Activated CD8-positive, alpha-beta memory T cell treated with anti-CD3 and anti-CD28 coated beads, Interleukin-2, amount 50 U/mL, for 1 hour (primary cell): ENCODE measurements around the gene HRH3.

ENCODE experiments used
- DNase-seq: peaks from one replicate; pipeline ENCODE4 v3.0.0-alpha.2; 2020; ENCODE audit errors: extremely low read depth

Gene HRH3

DNA sequence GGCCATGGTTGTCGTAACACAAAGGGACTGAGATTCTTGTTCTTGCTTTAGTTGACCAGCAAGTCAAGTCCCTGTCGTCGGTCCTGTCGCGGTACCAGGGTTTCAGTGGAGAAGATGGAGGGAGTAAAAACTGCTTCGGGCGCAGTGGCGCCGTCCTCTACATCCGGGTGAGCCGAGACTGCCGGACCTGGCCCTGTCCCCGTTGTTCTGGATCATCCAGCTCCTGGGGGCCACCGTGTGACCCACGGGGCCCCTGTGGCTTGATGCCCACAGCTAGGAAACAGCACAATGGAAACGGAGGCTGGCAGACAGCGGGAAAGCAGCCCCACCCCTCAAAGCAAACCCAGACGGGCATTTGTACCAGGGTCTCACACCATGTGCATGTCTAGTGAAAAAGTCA, 22.3 kb downstream of the HRH3 start:
- no peak for DNase-seq

GRCh38 chr20:62197311-62197710, 22.8 kb downstream of the HRH3 start:
- no peak for DNase-seq

GRCh38 chr20:62196286-62196685, 23.8 kb downstream of the HRH3 start:
- no peak for DNase-seq

- DNase-seq = no peak
Observed at GRCh38 chr20:62195736-62196135, 24.3 kb downstream of the HRH3 start.

GRCh38 chr20:62195075-62195405, 25.0 kb downstream of the HRH3 start:
- DNase-seq = no peak

DNA sequence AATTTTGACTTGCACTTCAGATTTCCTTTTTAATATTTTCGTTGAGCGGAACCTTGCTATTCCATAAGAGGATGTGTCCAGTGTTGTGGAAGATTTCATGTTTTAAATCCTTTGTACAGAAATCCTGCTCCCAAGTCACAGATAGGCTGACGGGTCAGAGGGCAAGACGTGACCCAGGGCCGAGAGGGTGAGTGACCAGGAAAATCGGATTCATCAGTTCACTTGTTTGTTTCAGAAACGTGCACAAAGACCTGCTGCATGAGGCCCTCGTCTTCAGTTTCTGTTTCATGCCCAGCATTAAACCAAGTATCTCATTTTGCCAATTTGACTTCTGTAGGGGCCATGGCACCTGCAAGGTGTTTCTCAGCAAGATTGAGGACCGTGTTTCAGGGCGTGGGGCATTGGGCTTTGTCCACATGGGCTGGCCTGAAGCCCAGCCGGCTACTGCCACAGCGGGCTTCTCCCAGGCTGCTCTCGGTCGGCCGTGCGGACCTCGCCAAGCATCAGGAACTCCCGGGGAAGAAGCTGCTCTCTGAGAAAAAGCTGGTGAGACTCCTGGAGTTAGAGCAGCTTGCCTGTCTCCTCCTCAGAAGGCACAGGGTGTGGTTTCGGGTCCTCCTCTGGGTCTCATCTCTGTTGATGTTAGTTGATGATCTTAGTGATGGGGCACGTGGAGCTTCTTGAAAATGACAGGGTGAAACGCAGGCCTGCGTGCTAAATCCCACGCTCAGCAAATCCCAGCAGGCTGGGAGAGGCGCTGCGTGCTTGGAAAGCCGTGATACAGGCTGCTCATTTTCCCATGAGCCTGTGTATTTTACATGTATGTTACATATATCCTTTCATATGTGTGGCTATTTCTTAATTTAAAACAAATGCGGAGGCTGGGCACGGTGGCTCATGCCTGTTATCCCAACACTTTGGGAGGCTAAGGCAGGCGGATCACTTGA, 26.7 kb downstream of the HRH3 start:
- no peak for DNase-seq

DNA sequence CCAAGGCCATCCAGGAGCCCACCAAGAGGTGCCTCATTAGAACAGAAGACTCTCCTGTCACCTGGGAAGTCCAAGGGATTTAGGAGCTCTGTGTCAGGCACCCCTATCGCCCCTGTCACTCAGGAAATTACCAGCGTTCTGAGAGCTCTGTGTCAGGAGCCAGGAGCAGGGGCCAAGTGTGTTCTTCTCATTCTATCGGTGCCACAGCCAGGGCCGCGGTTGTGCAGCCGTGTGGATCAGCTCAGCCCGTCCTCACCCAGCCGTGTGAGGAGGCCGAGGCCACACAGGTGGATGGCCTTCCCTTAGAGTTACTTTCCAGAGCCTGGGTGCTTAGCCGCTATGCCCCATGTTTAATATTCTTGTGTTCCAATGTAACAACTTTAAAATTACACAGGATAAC, 27.4 kb downstream of the HRH3 start:
- no peak for DNase-seq

GRCh38 chr20:62191781-62192559, 28.1 kb downstream of the HRH3 start:
- DNase-seq = no peak

GRCh38 chr20:62190639-62191411, 29.3 kb downstream of the HRH3 start:
- no peak for DNase-seq

DNA sequence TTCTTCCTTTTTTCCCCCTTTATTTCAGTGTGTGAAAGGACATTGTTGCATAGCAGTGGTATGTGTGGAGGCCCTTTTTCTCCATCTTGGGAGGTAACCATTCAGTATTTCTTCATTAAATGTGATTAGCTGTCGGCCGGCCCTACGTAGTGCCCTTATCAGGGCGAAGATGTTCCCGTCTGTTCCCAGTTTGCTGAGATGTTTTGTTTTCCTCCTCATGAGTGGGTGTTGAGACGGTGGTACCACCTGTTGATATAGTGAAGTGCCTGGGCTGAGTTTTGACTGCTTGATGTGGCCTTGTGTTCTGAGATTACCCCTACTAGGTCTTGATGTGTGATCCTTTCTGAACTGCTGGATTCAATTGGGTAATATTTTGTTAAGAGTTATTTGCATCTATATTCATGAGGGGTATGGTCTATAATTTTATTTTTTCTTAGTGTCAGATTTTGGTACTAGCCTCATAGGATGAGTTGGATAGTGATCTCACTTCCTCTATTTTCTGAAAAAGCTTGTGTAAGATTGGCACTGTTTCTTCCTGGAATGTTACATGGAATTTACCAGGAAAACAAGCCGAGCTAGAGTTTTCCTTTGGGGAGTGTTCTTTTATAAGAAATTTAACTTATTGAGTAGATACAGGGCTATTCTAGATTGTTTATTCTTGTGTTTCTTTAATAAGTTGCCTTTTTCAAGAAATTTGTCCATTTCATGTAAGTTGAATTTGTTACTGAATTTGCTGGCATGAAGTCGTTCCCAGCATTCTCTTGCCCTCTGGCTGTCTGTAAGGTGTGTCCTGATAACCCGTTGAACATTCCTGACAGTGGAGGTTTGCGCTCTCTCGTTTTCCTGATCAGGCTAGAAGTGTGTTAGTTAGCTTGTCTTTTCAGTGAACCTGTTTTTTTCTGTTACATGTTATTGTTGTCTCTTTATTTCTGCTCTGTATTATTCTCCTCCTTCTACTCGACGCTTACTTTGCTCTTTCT, 32.9 kb downstream of the HRH3 start:
- no peak for DNase-seq

- DNase-seq = no peak
Observed at GRCh38 chr20:62186096-62186426, 34.0 kb downstream of the HRH3 start.

DNA sequence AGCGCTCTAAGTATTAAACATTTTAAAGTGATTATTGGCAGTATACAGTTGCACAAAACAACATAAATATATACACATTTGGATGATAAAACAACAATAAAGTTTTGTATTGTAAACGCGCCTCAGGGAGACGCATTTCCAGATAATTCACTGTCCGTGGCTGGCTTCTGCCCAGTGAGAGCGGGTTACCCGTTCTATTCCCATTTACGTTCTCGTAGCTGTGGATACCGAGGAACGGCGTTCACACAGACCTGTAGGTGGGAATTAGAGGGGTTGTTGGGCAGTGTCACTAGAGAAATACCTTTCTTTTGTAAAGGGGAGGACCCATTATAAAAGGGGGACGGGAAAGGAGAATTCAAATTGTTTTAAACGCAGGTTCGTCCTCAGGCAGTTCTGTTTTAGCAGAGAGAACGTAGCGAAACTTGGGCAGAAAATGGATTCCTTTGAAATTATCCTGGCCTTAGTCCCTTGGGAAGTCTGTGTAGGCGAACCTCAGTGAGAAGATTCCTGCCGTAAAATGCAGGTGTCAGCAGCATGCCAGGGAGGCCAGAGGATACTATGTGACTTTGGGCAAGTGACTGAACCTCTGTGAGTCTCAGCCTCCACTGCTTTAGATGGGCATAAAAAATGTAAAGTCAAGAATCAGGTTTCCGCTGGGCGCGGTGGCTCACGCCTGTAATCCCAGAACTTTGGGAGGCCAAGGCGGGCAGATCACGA, 36.5 kb downstream of the HRH3 start:
- no peak for DNase-seq

DNA sequence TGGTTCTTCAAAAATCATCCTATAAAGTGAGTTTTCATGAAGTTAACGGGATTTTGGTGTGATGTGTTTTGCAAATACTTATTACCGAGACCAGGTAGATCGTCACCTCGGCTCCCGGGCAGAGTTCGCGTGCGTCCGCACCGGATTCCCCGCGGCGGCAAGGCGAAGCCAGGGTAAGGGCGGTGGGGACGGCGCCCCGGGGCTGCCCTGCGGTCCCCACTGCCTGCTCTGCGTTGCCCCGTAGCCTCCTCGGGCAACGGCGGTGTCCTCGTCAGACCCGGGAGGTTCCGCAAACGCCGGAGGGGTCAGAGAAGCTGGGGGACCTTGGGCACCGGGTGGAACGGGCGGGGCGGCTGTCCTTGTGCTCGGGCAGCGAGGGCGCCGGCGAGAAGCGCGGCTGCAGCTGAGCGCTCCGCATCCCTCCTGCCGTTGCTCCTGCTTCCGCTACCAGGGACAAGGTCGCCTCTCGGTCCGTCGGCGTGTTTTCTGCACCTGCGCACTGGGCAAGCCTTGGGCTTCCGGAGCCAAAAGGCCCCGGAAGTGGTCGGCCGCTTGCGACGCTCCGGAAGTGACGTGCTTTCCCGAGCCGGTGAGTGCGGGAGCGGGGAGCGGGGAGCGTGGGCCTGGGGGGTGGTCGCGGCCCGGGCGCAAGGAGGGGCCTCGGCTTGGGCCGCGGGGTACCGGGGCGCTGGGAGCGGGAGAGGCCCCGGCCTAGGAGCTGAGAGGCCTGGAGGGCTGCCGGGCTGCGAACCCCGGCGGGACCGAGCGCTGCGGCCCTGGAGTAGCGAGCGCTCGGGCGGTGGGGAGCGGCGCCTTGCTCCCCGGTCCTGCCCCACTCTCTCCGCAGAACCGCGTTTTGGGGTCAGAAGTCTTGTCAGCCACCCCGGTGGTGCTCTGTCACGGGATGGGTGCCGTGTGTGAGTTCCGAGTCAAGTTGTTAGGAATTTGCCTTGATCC, 37.3 kb downstream of the HRH3 start, which contains the start of gene MTG2:
MTG2 (plus strand) TSS at position 560 of the 957 bp plus-strand sequence. CDS start 10,393 bp downstream, outside the sequence.
- DNase-seq = peak; percentile 91

DNA sequence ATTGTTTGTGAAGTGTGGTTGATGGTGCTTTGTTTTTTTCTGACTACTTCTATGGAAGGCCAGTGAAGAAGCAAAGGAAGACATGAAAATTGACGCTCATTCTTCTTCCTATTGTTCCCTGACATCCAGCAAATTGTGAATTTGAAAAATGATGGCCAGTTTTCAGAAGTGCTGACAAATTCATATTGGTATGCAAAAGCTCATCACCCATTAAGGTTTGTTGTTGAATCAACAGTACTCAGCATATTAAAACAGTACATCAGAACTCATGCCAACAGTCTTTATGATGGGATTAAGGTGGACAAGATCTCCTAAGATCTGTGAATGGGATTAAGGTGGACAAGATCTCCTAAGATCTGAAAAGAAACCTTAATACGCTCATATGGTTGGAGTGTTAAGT, 38.3 kb downstream of the HRH3 start:
- no peak for DNase-seq

GRCh38 chr20:62179162-62179504, 40.9 kb downstream of the HRH3 start:
- no peak for DNase-seq

GRCh38 chr20:62178316-62179161, 41.5 kb downstream of the HRH3 start:
- DNase-seq = no peak

DNA sequence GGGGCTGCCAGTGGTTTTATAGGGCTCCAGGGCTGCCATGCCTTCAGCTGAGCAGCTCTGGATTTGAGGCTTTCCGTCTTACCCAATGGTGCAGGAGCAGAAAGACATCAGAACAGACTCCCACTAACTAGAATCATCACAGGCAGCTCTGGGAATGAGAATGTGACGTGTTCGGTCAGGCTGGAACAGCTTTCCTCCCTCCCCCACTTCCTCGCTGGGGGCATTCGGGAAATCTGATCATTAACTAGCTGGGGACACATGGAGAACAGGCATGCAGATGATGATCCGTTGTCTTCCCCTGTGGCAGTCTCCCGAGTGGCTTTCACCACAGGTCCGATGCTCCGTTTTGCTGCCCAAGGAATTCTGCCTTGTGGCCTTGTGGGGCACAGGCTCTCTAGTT, 42.8 kb downstream of the HRH3 start:
- DNase-seq = no peak

- no peak for DNase-seq
Observed at GRCh38 chr20:62176866-62177265, 43.2 kb downstream of the HRH3 start.
